Tibial artery (tissue), 4 donors: ENCODE measurements around the gene ELOB.

ENCODE experiments used
- DNase-seq, 2 donors: peaks; one replicate each; pipeline ENCODE4 v3.0.0-alpha.2; 2019
- H3K27ac ChIP-seq, 2 donors: fragments of 200-600 bp; sonication (generic) in 1 of 2; 1 replicate in 1 of 2; 2 replicates in 1 of 2; pipeline ENCODE4 v1.5.1; 2018 to 2019; ENCODE audit warnings: mild to moderate bottlenecking in 1 of 2
- H3K27me3 ChIP-seq, 2 donors: fragments of 200-600 bp; sonication (generic) in 1 of 2; one replicate each; pipeline versions ENCODE4 v1.5.1 to v1.6.0; 2016 to 2019
- H3K36me3 ChIP-seq, 3 donors: fragments of 200-600 bp; sonication (generic) in 2 of 3; one replicate each; pipeline ENCODE4 v1.5.1; 2016 to 2019; ENCODE audit warnings: mild to moderate bottlenecking in 2 of 3
- H3K4me1 ChIP-seq, 4 donors: fragments of 200-600 bp; sonication (generic) in 2 of 4; 1 replicate in 3 of 4; 2 replicates in 1 of 4; pipeline ENCODE4 v1.5.1; 2016 to 2019
- H3K4me3 ChIP-seq, 2 donors: fragments of 200-600 bp; sonication (generic) in 1 of 2; 1 replicate in 1 of 2; 2 replicates in 1 of 2; pipeline ENCODE4 v1.5.1; 2018 to 2019; ENCODE audit warnings: mild to moderate bottlenecking in 2 of 2
- H3K9me3 ChIP-seq, 3 donors: fragments of 200-600 bp; sonication (generic) in 1 of 3; one replicate each; pipeline ENCODE4 v1.5.1; 2016 to 2019
- CTCF ChIP-seq, 2 experiments: fragments of 200-600 bp in 1 of 2; fragments of 450-650 bp in 1 of 2; IDR thresholded peaks; one replicate each; pipeline ENCODE4 v1.5.1; 2017 to 2019; ENCODE audit warnings: antibody characterized with exemption in 2 of 2, mild to moderate bottlenecking in 1 of 2, moderate library complexity in 1 of 2
- intact Hi-C: fragments of 100-400 bp; cut with DNase I; formaldehyde crosslinking; loops from one replicate; pipeline ENCODE4 v1.15.0; 2023; ENCODE audit warnings: low total_unique reads

ELOB gene

GRCh38 chr16:2798723-2799204, 21.7 kb upstream of the ELOB start:
- no peak for TF ChIP-seq CTCF (IDR thresholded peaks at IDR 0.05)
- intact Hi-C loops: no loop called here
- DNase-seq: no peak

GRCh38 chr16:2795395-2796143, 18.5 kb upstream of the ELOB start:
- no peak for DNase-seq
- Histone ChIP-seq H3K27me3 (peaks cover 0 to 47% of the 10 kb centered on the region in 2 donors), H3K4me1 (no peaks in the 10 kb centered on the region), H3K27ac (no peak overlapping the region), H3K36me3 (no peaks in the 10 kb centered on the region), H3K4me3 (no peak overlapping the region), H3K9me3 (no peaks in the 10 kb centered on the region)
- intact Hi-C loops: no loop called here
- no peak for TF ChIP-seq CTCF (IDR thresholded peaks at IDR 0.05)

More at GRCh38 chr16:2798723-2799204, 21.7 kb upstream of the ELOB start:
- Histone ChIP-seq H3K9me3 (peaks cover 0 to 3% (median 0%) of the 10 kb centered on the region in 3 donors), H3K27me3 (peaks cover 0 to 26% of the 10 kb centered on the region in 2 donors), H3K27ac (no peak overlapping the region), H3K36me3 (no peaks in the 10 kb centered on the region), H3K4me3 (no peak overlapping the region), H3K4me1 (no peaks in the 10 kb centered on the region)

- Histone ChIP-seq H3K9me3 (no peaks in the 10 kb centered on the region), H3K4me1 (no peaks in the 10 kb centered on the region), H3K4me3 (no peak overlapping the region), H3K36me3 (no peaks in the 10 kb centered on the region), H3K27ac (no peak overlapping the region), H3K27me3 (peaks cover 0 to 50% of the 10 kb centered on the region in 2 donors)
- TF ChIP-seq CTCF (IDR thresholded peaks at IDR 0.05): no peak
- intact Hi-C loops: no loop called here
- DNase-seq: no peak
These were observed 15.9 kb upstream of the ELOB start for GRCh38 chr16:2792940-2793339.

- intact Hi-C loops: no loop called here
- Histone ChIP-seq H3K27me3 (peaks cover 0 to 58% of the 10 kb centered on the region in 2 donors), H3K4me3 (no peak overlapping the region), H3K4me1 (no peaks in the 10 kb centered on the region), H3K36me3 (no peaks in the 10 kb centered on the region), H3K9me3 (no peaks in the 10 kb centered on the region), H3K27ac (no peak overlapping the region)
- TF ChIP-seq CTCF (IDR thresholded peaks at IDR 0.05): no peak
- DNase-seq: no peak
These were observed 14.1 kb upstream of the ELOB start for GRCh38 chr16:2791174-2791573.

- intact Hi-C loops: no loop called here
- no peak for TF ChIP-seq CTCF (IDR thresholded peaks at IDR 0.05)
- no peaks in the 10 kb centered on the region for H3K9me3 ChIP-seq
- H3K27ac ChIP-seq: no peak overlapping the region
- peaks cover 0 to 2% (median under 1%) of the 10 kb centered on the region in 4 donors for H3K4me1 ChIP-seq
- no peaks in the 10 kb centered on the region for H3K36me3 ChIP-seq
- H3K4me3 ChIP-seq: no peak overlapping the region
- no peak for DNase-seq
- peaks cover 0 to 64% of the 10 kb centered on the region in 2 donors for H3K27me3 ChIP-seq
These were observed 13.6 kb upstream of the ELOB start for GRCh38 chr16:2790631-2791030.
